Right ventricle myocardium superior (tissue), 1 donor: ENCODE data around the gene CTNNBIP1. TPM values are rescaled to one million over a fixed set of nuclear protein-coding genes. Genes with fewer than 3 reads are reported as not detected.

ENCODE experiments used
- ATAC-seq: fragments of 200-7000 bp; cut with Tn5 transposase; one replicate; pipeline ENCODE4 v1.9.1; 2020; ENCODE audit warnings: mild to moderate bottlenecking; ENCODE audit not compliant: poor library complexity
- DNase-seq: peaks from one replicate; pipeline ENCODE4 v3.0.0-alpha.2; 2020
- intact Hi-C: fragments of 100-400 bp; cut with DNase I; formaldehyde crosslinking; loops from one replicate; pipeline ENCODE4 v1.11.2; 2022
- total RNA-seq: library from RNA; stranded (reverse); fragmentation: NEBNext Ultra II Directional; extraction: Animal tissue kit (Norgen Biotek cat#: 25700); gene quantifications from one replicate; pipeline ENCODE4 v1.2.1, GENCODE V29; 2021
- donor health status: DM: no; HTN: yes; CAD: no; lungs with severe emphysema.

Gene CTNNBIP1
- total RNA-seq, 1 donor from 2014 or later = 58.1 TPM

GRCh38 chr1:9801909-9802308 is 108.2 kb downstream of the CTNNBIP1 start:
- DNase-seq = no peak
- no peak for ATAC-seq
- intact Hi-C loops = no loop called here

Other genes starting within 250 kb of the CTNNBIP1 start
- gene CLSTN1, start 86.3 kb downstream of the CTNNBIP1 start, total RNA-seq = 48.8 TPM
- gene LZIC, start 33.1 kb upstream of the CTNNBIP1 start, total RNA-seq = 33.2 TPM
- gene NMNAT1, start 33.2 kb upstream of the CTNNBIP1 start, total RNA-seq = 22.9 TPM
- 30.2 TPM for gene RBP7, start 87.0 kb upstream of the CTNNBIP1 start, total RNA-seq
- gene UBE4B, start 122.7 kb upstream of the CTNNBIP1 start, total RNA-seq = 74.3 TPM